Astrocyte of the cerebellum (primary cell): Measurements from ENCODE around the gene CNTN6.

Experiments used
- DNase-seq: peaks from one replicate; pipeline ENCODE4 v3.0.0-alpha.2; 2011; ENCODE audit warnings: low read depth
- H3K4me3 ChIP-seq: 2 replicates; pipeline ENCODE4 v1.5.1; 2011; ENCODE audit warnings: mild to moderate bottlenecking, low read depth, low read length, moderate library complexity
- in situ Hi-C: cut with HindIII; loops from 2 replicates; pipeline ENCODE4 v1.10.0; 2017; ENCODE audit warnings: low sequenced_read_pairs
- TF ChIP-seq, protein P1 (sequence below): IDR thresholded peaks from 2 replicates; pipeline ENCODE4 v1.5.1; 2012; ENCODE audit warnings: low read length, low read depth, moderate library complexity, mild to moderate bottlenecking; ENCODE audit errors: missing control alignments

The CNTN6 gene

DNA sequence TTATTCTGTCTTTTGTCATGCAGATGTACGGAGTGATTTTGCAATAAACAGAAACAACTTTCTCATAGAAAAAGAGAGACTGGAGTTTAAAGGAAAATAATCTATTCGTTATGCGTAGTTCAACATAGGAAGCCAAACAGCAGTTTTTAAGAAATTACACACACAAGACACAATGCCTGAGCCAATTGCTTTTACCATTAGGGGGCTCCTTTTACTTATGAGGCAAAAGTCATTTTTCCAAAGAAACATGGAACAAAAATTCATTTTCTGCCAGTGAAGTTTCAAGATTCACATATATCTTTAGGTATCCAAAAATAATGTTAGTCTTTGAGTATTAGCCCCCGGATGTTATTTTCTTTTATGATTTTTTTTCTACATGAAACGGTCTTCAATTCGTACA lies 10.7 kb downstream of the CNTN6 start:
- in situ Hi-C loops = no loop called here
- TF ChIP-seq, protein P1, sequence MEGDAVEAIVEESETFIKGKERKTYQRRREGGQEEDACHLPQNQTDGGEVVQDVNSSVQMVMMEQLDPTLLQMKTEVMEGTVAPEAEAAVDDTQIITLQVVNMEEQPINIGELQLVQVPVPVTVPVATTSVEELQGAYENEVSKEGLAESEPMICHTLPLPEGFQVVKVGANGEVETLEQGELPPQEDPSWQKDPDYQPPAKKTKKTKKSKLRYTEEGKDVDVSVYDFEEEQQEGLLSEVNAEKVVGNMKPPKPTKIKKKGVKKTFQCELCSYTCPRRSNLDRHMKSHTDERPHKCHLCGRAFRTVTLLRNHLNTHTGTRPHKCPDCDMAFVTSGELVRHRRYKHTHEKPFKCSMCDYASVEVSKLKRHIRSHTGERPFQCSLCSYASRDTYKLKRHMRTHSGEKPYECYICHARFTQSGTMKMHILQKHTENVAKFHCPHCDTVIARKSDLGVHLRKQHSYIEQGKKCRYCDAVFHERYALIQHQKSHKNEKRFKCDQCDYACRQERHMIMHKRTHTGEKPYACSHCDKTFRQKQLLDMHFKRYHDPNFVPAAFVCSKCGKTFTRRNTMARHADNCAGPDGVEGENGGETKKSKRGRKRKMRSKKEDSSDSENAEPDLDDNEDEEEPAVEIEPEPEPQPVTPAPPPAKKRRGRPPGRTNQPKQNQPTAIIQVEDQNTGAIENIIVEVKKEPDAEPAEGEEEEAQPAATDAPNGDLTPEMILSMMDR = peak; percentile 18
- H3K4me3 ChIP-seq = no peak overlapping the region
- no peak for DNase-seq

DNA sequence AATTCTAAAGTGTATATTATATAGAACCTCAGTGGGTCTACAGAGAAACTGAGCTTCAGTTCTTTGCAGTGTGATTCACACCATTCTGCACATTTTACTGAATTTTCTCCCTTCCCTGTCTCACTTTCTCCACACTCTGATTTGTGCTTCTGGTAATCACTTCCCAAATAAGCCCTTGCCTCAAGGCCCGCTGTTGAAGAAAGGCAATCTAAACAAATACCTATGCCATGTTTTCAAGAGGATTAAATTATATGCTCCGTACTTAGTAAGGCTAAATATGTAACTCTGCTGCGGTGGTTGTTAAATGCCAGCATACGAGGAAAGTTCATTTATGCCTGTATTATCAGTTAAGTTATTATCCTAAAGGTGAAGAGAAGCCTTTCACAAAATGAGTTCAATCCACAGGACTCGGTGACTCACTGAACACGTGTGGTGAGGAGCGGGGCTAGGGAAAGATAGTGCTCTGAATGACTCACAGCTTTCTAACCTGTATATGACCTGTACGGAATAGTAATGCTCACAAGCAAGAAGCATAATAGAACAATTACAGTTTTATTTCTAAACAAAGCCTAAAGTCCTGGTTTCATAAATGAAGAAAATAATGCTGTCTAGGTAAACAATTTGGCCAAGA lies 25.1 kb downstream of the CNTN6 start:
- DNase-seq = peak; percentile 71
- no peak overlapping the region for H3K4me3 ChIP-seq
- in situ Hi-C loops = no loop called here
- TF ChIP-seq, protein P1 = no peak

GRCh38 chr3:1131166-1131565 lies 38.3 kb downstream of the CNTN6 start:
- TF ChIP-seq, protein P1 = no peak
- DNase-seq = no peak
- in situ Hi-C loops = no loop called here
- no peak overlapping the region for H3K4me3 ChIP-seq

DNA sequence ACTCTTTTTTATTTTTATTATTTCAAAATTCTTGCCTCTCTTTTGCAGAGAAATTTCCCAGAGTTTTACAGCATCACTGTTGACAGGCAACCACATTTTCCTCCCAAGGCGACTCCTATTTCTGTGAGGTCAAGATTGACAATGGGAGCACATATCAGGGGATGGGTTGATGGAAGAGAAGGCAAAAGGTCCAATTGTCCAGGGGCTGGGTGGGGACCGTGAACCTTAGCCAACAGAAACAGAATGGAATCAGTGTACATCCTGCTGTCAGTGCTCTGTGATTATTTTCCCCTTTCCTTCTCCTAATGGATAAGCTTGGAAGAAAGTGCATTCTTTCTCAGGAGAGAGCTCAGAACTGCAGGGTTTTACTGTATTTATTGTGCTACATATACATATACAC lies 42.4 kb downstream of the CNTN6 start:
- DNase-seq = no peak
- in situ Hi-C loops = no loop called here
- H3K4me3 ChIP-seq = no peak overlapping the region
- TF ChIP-seq, protein P1 = no peak

DNA sequence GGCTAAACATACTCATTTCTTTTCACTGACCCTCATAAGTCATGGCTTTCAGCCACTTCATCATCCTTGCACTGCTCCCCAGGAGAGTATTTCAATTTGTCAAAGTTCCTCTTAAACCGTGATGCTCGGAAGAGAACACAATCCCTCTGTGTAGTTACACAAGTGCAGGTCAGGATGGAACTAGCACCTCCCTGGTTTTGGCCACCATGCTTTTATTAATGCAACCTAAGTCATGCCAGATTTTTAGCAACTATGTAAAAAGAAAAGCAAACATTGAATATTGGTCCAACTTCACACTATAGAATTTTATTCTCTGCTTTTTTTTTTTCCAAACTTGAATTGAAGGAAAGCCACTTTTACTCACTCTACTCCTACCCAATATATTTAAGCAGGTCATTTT lies 45.2 kb downstream of the CNTN6 start:
- in situ Hi-C loops = no loop called here
- DNase-seq = no peak
- TF ChIP-seq, protein P1 = no peak

DNA sequence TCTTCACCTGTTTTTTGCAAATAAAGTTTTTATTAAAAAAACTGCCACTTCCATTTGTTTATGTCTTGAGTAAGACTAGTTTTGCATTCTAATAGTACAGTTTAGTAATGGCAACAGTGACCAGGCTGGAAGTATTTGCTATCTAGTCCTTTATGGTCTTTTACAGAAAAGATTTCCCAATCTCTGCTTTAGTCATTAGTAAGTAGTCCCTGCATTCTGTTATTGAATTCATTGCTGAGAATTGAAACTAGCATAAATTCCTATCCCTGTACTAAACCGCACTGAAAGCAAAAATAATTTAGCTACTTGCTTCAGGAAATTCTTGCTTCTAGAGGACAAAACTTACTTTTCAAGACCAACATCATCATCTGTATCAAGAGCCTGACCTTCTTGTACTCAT lies 46.2 kb downstream of the CNTN6 start:
- TF ChIP-seq, protein P1 = no peak
- in situ Hi-C loops = no loop called here
- DNase-seq = no peak

More for the DNA sequence above, 45.2 kb downstream of the CNTN6 start:
- H3K4me3 ChIP-seq = no peak overlapping the region

GRCh38 chr3:1147326-1147725 lies 54.5 kb downstream of the CNTN6 start:
- H3K4me3 ChIP-seq = no peak overlapping the region
- TF ChIP-seq, protein P1 = no peak
- in situ Hi-C loops = no loop called here
- no peak for DNase-seq

More for the DNA sequence above, 46.2 kb downstream of the CNTN6 start:
- H3K4me3 ChIP-seq = no peak overlapping the region
